ENCODE data around the gene AGAP1. TPM values are rescaled to one million over a fixed set of nuclear protein-coding genes. Genes with fewer than 3 reads are reported as not detected.

AGAP1 gene
- polyA plus RNA-seq, 3 donors from 2014 or later = 0.18 to 2.3 (median 0.21) TPM

DNA sequence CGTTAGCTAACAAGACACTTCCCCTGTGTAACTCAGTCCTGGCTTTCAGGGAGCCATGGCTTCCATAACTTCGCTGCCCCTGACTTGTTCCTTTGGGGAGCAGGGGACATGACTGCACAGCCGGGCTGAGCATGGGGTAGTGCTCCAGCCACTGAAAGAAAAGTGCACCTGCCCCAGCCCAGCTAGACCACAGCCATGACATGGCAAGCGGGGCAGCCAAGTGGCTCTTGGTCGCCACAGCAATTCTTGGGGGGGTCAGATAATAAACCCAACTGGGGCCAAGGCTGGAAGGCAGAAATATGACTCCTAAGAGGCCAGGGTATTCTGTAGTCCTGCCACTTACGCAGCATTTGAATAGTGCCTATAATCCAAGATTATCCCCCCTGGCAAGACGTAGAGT lies 385.3 kb downstream of the AGAP1 start:
- H3K36me3 Mint-ChIP-seq = no peaks in the 10 kb centered on the region
- H3K27ac Mint-ChIP-seq = no peak overlapping the region
- no peak overlapping the region for H3K4me3 Mint-ChIP-seq
- DNase-seq = no peak
- peaks cover 0 to 2% (median 0%) of the 10 kb centered on the region in 3 donors for H3K27me3 Mint-ChIP-seq (ENCODE audit: low read depth in 3 of 3)
- no peaks in the 10 kb centered on the region for H3K9me3 Mint-ChIP-seq
- H3K4me1 Mint-ChIP-seq = peaks cover 0 to 8% of the 10 kb centered on the region in 2 donors

DNA sequence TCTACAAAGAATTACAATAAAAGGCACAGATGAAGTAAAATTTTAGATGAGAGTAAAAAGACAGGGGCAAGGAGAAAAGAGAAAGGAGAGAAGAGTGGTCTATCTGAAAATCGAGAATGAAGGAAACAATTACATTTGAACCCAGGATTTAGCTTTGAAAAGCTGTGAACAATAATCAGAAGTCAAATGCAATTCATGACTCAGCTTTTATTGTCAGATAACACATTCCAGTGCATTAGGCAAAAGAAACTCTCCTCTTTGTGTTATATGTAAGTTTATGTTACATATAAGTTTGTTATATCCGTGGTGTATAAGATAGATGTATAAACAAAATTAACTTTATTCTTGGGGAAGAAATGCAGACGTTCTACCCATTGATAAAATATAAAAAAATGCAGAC lies 389.8 kb downstream of the AGAP1 start:
- Mint-ChIP-seq H3K36me3 (peaks cover 8 to 12% (median 11%) of the 10 kb centered on the region in 3 donors), H3K27ac (no peak overlapping the region), H3K27me3 (ENCODE audit: low read depth in 3 of 3) (peaks cover 0 to 2% (median 0%) of the 10 kb centered on the region in 3 donors), H3K9me3 (no peaks in the 10 kb centered on the region), H3K4me3 (no peak overlapping the region), H3K4me1 (peaks cover 0 to 8% of the 10 kb centered on the region in 2 donors)
- DNase-seq = no peak

DNA sequence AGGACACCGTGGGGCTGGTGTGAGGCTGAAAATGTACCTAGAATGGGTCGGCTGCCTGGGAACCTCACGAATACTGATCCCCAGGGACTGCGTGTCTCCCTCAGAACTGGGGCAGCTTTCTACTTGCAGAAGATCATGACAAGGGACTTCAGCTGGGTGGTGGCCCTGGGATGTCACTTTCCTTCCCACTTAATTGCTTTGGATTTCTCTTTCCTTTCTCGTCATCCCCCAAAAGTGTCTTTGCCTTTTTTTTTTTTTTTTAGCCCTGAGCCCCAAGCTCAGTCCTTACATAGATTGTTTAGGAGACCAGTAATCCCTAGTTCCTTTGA lies 395.4 kb downstream of the AGAP1 start:
- DNase-seq = no peak
- Mint-ChIP-seq H3K36me3 (peaks cover 13 to 15% (median 15%) of the 10 kb centered on the region in 3 donors), H3K27me3 (ENCODE audit: low read depth in 3 of 3) (no peaks in the 10 kb centered on the region), H3K4me1 (no peaks in the 10 kb centered on the region), H3K9me3 (no peaks in the 10 kb centered on the region), H3K4me3 (no peak overlapping the region), H3K27ac (no peak overlapping the region)

DNA sequence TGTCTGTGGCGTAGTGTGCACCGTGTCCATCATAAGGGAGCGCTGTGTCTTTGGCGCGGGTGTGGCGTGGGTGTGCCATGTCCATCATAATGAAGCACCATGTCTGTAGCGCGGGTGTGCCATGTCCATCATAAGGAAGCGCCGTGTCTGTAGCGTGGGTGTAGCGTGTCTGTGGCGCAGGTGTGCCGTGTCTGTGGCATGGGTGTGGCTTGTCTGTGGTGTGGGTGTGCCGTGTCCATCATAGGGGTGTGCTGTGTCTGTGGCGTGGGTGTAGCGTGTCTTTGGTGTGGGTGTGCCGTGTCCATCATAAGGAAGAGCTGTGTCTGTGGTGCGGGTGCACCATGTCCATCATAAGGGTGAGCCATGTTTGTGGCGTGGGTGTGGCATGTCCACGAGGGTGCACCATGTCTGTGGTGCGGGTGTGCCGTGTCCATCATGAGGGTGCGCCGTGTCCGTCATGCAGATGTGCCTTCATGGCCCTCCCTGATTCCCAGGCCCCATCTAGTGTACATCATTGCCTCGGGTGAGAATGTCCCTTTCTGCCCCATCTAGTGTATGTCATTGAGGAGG lies 399.4 kb downstream of the AGAP1 start:
- Mint-ChIP-seq H3K27me3 (ENCODE audit: low read depth in 3 of 3) (peaks cover 0 to 2% (median 0%) of the 10 kb centered on the region in 3 donors), H3K27ac (no peak overlapping the region), H3K4me3 (no peak overlapping the region), H3K4me1 (no peaks in the 10 kb centered on the region), H3K9me3 (no peaks in the 10 kb centered on the region), H3K36me3 (peaks cover 10 to 21% (median 11%) of the 10 kb centered on the region in 3 donors)
- no peak for DNase-seq

DNA sequence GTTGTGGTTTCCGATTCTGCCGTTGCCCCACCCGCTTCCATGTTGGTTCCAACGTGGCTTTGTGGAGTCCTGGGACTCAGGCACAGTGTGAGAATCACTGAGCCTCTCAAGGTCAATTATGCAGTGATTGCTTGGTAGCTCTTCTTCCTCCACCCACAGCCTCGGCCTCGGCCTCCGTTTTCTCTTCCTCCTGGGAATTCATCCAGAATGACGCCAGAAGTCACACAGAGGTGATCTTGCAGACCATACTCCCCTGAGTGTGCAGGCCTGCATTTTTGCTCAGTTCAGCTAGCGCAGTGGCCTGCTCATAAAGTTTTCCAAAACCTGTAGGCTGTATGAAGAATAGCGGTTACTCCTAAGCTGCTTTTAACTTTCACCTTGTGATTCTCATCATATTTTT lies 401.0 kb downstream of the AGAP1 start:
- no peak for DNase-seq
- no peak overlapping the region for H3K27ac Mint-ChIP-seq
- H3K36me3 Mint-ChIP-seq = peaks cover 7 to 21% (median 12%) of the 10 kb centered on the region in 3 donors
- peaks cover 0 to 2% (median 0%) of the 10 kb centered on the region in 3 donors for H3K27me3 Mint-ChIP-seq (ENCODE audit: low read depth in 3 of 3)
- H3K4me3 Mint-ChIP-seq = no peak overlapping the region
- no peaks in the 10 kb centered on the region for H3K4me1 Mint-ChIP-seq
- no peaks in the 10 kb centered on the region for H3K9me3 Mint-ChIP-seq

DNA sequence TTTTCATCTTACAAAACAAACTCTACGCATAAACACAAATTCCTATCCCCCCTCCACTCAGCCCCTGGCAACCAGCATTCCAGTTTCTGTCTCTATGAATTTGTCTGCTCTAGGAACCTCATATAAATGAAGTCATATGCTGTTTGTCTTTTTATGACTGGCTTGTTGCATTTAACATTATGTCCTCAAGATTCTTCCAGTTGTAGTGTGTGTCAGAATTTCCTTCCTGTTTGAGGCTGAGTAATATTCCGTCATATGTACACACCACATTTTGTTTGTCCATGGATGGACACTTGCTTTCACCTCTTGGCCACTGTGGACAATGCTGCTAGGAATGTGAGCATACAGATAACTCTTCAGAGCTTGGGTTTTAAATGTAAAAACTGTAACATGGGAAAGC lies 402.2 kb downstream of the AGAP1 start:
- H3K27ac Mint-ChIP-seq = no peak overlapping the region
- H3K9me3 Mint-ChIP-seq = no peaks in the 10 kb centered on the region
- H3K4me3 Mint-ChIP-seq = no peak overlapping the region
- H3K36me3 Mint-ChIP-seq = peaks cover 7 to 21% (median 16%) of the 10 kb centered on the region in 3 donors
- H3K4me1 Mint-ChIP-seq = no peaks in the 10 kb centered on the region
- DNase-seq = no peak
- H3K27me3 Mint-ChIP-seq (ENCODE audit: low read depth in 3 of 3) = peaks cover 0 to 2% (median 0%) of the 10 kb centered on the region in 3 donors

DNA sequence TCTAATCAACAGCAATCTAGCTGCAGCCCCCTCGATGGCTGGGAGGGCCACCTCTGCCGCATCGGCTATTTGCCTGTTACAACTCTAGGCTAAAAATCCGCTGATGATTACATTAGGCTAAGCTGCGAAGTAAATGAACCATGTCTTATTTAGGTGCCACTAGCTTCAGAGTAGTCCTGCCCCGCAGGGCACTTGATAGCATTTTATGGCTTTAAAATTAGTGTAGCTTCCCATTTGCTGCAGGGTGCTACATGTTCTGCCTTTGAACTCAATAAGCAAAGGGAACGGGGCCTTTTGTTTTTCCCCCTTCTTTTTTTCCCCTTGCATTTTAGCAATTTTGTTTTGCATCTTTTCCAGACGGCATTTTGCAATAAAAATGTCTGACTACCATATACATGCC lies 404.1 kb downstream of the AGAP1 start:
- peaks cover 0 to 2% (median 0%) of the 10 kb centered on the region in 3 donors for H3K27me3 Mint-ChIP-seq (ENCODE audit: low read depth in 3 of 3)
- H3K27ac Mint-ChIP-seq = no peak overlapping the region
- H3K4me1 Mint-ChIP-seq = no peaks in the 10 kb centered on the region
- no peak overlapping the region for H3K4me3 Mint-ChIP-seq
- peaks cover 7 to 21% (median 15%) of the 10 kb centered on the region in 3 donors for H3K36me3 Mint-ChIP-seq
- DNase-seq = no peak
- no peaks in the 10 kb centered on the region for H3K9me3 Mint-ChIP-seq

DNA sequence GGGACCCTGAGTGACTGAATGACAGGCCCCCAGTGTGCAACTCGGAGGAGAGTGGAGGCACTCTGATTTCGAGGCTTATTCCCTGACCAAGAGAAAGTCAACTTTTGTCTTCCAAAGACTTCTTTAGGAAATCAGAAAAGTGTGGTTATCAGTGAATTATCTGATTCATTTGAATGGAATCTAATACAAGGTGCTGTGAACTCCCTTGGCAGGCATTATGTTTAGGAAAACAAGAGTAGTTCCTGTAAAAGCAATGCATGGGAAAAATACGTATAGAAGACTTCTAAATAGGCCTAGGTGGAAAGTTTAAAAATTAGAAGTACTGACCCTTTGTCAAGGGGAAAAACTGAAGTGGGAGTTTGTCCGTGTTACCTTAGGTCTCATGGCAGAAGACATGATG lies 404.9 kb downstream of the AGAP1 start:
- no peaks in the 10 kb centered on the region for H3K4me1 Mint-ChIP-seq

DNA sequence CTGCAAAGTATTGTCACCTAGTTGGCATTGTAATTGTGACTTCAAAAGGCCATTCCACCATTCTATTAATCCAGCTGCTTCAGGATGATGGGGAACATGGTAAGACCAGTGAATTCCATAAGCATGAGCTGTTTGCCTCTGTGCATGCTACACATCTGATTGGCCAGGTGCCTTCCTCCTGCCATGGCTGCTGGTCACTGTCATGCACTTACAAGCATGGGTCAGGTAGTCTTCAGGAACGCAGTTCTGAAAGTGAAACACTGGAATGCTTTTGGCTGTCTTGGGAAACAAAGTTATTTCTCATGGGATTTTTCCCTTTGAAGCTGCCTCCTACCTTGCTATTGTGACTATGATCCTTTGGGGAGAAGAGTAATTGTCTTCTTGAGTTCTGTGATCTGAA lies 406.8 kb downstream of the AGAP1 start:
- Mint-ChIP-seq H3K4me1 (no peaks in the 10 kb centered on the region), H3K36me3 (peaks cover 7 to 8% (median 8%) of the 10 kb centered on the region in 3 donors), H3K4me3 (no peak overlapping the region), H3K27ac (no peak overlapping the region), H3K9me3 (no peaks in the 10 kb centered on the region), H3K27me3 (ENCODE audit: low read depth in 3 of 3) (no peaks in the 10 kb centered on the region)
- no peak for DNase-seq

More for the DNA sequence above, 404.9 kb downstream of the AGAP1 start:
- no peak overlapping the region for H3K4me3 Mint-ChIP-seq
- H3K9me3 Mint-ChIP-seq = no peaks in the 10 kb centered on the region
- H3K36me3 Mint-ChIP-seq = peaks cover 7 to 19% (median 11%) of the 10 kb centered on the region in 3 donors
- DNase-seq = no peak
- no peak overlapping the region for H3K27ac Mint-ChIP-seq
- H3K27me3 Mint-ChIP-seq (ENCODE audit: low read depth in 3 of 3) = peaks cover 0 to 2% (median 0%) of the 10 kb centered on the region in 3 donors

DNA sequence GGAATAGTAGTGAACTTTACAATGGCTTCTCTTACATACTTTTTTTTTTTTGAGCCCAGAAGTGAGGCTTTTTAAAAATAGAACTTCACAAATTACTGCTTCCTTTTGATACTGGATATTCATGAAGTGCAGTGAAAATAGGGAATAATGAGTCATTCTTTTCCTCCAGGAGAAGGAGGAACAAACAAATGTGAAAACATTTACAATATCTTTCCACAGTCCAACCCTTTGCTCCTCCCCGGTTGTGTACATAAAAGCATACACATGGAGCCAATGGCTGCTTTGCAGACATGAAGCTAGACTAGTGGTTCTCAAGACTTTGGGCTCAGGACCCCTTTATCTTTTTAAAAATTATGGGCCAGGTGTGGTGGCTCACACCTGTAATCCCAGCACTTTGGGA lies 407.4 kb downstream of the AGAP1 start:
- H3K4me1 Mint-ChIP-seq = no peaks in the 10 kb centered on the region

DNA sequence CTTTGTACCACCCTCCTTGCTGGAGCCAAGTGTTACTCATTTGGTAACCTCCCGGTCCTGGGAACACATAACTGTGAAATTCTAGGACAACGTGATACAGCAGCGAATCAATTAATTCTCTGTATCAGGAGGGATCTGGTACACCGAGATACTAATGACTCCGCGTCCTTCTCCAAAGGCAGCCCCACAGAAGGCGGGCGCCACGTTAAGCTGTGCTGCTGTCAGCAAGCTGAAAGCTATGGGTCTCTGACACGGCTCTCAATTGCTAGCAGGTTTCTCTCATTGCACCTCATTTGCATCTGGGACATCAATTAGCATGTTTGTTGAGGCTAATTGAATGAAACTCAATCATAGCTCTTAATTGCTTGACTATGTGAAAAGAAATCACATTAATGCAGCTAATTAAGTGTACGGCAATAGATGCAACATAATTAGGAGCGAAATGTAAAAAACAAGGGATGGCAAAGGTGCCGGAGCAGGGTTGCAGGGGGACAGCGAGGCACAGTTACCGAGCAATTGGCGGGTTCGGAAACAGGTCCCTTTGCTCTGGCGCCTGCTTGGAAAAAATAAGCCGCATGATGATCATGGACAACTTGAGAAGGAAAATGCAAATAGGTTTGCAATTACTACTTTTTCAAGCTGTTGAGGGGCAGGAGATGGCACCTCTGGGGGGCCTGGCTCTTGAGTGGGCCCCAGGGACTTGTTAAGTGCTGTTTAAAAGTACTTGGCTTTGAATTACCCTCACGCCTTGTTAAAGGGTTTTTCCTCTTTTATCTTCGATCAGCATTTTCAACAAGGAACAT lies 410.1 kb downstream of the AGAP1 start:
- DNase-seq = no peak
- Mint-ChIP-seq H3K9me3 (no peaks in the 10 kb centered on the region), H3K36me3 (peaks cover 5 to 9% (median 7%) of the 10 kb centered on the region in 3 donors), H3K4me1 (peaks cover 0 to 1% of the 10 kb centered on the region in 2 donors), H3K4me3 (no peak overlapping the region), H3K27ac (no peak overlapping the region), H3K27me3 (ENCODE audit: low read depth in 3 of 3) (peaks cover 0 to 2% (median 0%) of the 10 kb centered on the region in 3 donors)

More for the DNA sequence above, 407.4 kb downstream of the AGAP1 start:
- peaks cover 2 to 5% (median 4%) of the 10 kb centered on the region in 3 donors for H3K36me3 Mint-ChIP-seq
- DNase-seq = no peak
- H3K27ac Mint-ChIP-seq = no peak overlapping the region
- H3K27me3 Mint-ChIP-seq (ENCODE audit: low read depth in 3 of 3) = peaks cover 0 to 1% (median 0%) of the 10 kb centered on the region in 3 donors
- no peak overlapping the region for H3K4me3 Mint-ChIP-seq
- no peaks in the 10 kb centered on the region for H3K9me3 Mint-ChIP-seq

DNA sequence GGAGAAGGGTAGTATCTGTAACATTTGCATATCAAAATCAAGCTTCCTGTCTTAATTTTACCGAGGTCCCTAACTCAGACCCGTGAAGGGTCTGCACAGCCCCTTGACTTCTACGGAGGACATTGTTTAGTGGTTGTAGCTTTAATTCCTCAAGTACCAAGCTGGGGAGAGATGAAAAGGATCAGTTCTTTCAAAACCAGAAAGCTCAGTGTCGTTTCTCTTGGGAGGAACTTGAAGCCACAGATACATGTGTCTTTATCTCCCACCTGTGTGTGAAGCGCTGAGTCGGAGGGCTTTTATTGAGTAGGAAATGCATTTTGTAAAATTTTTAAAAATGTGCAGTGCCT lies 410.7 kb downstream of the AGAP1 start:
- H3K9me3 Mint-ChIP-seq = no peaks in the 10 kb centered on the region
- peaks cover 0 to 2% (median 0%) of the 10 kb centered on the region in 3 donors for H3K27me3 Mint-ChIP-seq (ENCODE audit: low read depth in 3 of 3)
- no peak overlapping the region for H3K4me3 Mint-ChIP-seq
- no peak overlapping the region for H3K27ac Mint-ChIP-seq
- H3K36me3 Mint-ChIP-seq = peaks cover 7 to 10% (median 9%) of the 10 kb centered on the region in 3 donors
- DNase-seq = no peak
- peaks cover 0 to 1% of the 10 kb centered on the region in 2 donors for H3K4me1 Mint-ChIP-seq

DNA sequence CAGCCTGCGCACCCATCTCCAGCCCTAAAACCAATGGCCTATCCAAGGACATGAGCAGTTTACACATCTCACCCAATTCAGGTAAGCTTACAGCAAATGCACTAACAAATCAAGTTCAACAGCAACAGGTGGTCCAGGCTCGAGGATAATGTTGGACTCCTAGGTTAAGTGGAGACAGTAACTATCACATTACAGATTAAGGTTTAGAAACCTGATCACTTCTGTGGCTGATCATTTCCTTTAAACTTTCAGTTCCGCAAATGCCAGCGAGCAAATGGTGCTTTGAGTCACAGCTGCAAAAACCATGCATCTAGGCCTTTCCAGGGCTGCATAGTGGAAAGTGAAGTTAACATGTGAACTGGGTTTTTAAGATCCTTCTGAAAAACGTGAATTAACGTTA lies 415.0 kb downstream of the AGAP1 start:
- peaks cover 7 to 14% (median 9%) of the 10 kb centered on the region in 3 donors for H3K36me3 Mint-ChIP-seq
- peaks cover 0 to 1% of the 10 kb centered on the region in 2 donors for H3K4me1 Mint-ChIP-seq
- H3K4me3 Mint-ChIP-seq = no peak overlapping the region
- peaks cover 0 to 2% (median 0%) of the 10 kb centered on the region in 3 donors for H3K27me3 Mint-ChIP-seq (ENCODE audit: low read depth in 3 of 3)
- no peak for DNase-seq
- H3K9me3 Mint-ChIP-seq = no peaks in the 10 kb centered on the region
- no peak overlapping the region for H3K27ac Mint-ChIP-seq

DNA sequence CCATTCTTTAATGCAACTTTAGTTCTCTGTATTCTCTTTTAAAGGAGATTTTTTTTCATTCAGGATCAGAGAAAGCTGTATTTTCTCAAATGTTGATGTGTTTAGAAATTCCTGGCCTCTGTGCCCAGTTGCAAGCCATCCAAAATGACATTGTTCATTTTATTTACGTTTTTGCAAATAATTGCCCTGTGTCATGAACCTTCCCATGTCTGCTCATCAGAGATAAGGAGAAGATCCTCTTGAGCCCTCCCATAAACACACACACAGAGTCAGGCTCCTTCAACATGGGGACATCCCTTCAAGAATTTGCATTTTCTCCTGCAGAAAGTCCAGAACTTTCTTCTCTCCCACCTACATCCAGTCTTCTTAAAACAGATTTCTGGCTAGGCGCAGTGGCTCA lies 415.5 kb downstream of the AGAP1 start:
- no peak for DNase-seq
- Mint-ChIP-seq H3K9me3 (no peaks in the 10 kb centered on the region), H3K27me3 (ENCODE audit: low read depth in 3 of 3) (peaks cover 0 to 2% (median 0%) of the 10 kb centered on the region in 3 donors), H3K4me1 (peaks cover 0 to 1% of the 10 kb centered on the region in 2 donors), H3K36me3 (peaks cover 10 to 18% (median 11%) of the 10 kb centered on the region in 3 donors), H3K27ac (no peak overlapping the region), H3K4me3 (no peak overlapping the region)

Measured in immature natural killer cell (primary cell).